Measurements from ENCODE around the gene INF2.
"Not testable (repeated sequence)": the region's sequence is repeated elsewhere in the genome, so short reads cannot be mapped to it uniquely, and the experiment has no call there.

The INF2 gene

DNA sequence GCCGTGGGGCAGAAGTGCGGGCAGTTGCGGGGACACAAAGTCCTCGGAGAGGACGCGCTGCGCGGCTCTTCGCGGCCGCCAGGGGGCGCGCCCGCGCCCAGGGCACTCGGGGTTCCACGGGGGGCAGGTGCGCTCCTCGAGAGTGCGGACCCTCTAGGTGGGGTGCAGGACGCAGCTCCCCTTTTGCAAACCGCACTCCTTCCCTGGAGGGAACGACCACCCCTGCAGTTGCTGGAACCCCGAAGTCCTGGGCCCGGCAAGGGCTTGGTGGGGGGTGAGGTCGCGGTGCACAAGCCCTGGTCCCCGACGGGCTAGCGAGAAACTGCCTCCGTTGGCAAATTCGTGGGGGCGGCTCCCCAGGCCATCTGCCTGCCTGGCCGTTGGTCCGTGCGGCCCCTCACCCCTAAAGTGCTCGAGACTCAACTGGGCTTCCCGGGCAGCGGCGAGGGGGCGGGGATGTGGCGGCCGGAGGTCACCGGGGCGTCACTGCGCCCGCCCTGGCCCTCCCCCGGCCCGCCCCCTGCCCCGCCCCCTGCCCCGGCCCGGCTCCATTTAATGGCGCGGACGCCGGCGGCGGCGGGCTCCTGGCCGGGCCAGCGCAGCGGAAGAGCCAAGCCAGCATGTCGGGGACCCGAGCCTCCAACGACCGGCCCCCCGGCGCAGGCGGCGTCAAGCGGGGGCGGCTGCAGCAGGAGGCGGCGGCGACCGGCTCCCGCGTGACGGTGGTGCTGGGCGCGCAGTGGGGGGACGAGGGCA, 34.4 kb downstream of the INF2 start, which contains the start of gene ADSS1:
ADSS1 (plus strand) TSS at position 579 of the 756 bp plus-strand sequence; CDS start at position 621, 42 bp downstream.
- peak; percentile 90 for TF ChIP-seq CTCF (IDR thresholded peaks at IDR 0.05; ENCODE audit: low read depth, low read length)

DNA sequence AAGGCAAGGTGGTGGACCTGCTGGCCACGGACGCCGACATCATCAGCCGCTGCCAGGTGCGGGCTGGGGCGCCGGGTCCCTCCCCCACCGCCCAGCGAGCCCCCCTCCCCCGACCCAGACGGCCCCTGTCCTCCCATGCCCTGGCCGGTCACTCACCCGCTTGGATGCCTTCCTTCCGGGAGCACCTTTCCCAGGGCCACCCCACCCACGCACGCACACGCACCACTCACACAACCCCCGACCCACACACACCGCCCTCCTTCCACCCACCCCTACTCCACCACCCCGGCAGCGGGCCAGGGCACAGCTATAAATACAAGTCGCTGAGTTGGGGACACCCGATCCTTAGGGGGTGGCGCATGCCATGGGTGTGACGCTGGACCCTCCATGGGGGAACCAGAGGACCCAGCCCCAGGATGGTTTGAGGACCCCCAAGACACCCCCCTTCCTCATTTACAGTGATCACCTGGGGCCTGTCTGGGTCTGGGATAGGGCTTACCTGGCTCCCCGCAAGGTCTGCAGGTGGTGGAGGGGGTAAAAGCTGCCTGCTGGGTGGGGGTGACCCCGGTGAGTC, 35.1 kb downstream of the INF2 start:
- H3K4me3 ChIP-seq (ENCODE audit: low read depth, low read length) = peak overlapping the region; percentile 56
- TF ChIP-seq CTCF (IDR thresholded peaks at IDR 0.05; ENCODE audit: low read depth, low read length) = no peak

More for the DNA sequence above, 34.4 kb downstream of the INF2 start, which contains the start of gene ADSS1:
- peak within 1 kb of the TSS; percentile 56 for H3K4me3 ChIP-seq (ENCODE audit: low read depth, low read length)

GRCh38 chr14:104724981-104725771, 35.8 kb downstream of the INF2 start:
- TF ChIP-seq CTCF (IDR thresholded peaks at IDR 0.05; ENCODE audit: low read depth, low read length) = peak; percentile 12; the same call in 1 of the 2 replicates
- no peak overlapping the region; the same call in 1 of the 2 replicates for H3K4me3 ChIP-seq (ENCODE audit: low read depth, low read length)

GRCh38 chr14:104725772-104726548, 36.5 kb downstream of the INF2 start:
- H3K4me3 ChIP-seq (ENCODE audit: low read depth, low read length) = no peak overlapping the region
- TF ChIP-seq CTCF (IDR thresholded peaks at IDR 0.05; ENCODE audit: low read depth, low read length) = no peak

DNA sequence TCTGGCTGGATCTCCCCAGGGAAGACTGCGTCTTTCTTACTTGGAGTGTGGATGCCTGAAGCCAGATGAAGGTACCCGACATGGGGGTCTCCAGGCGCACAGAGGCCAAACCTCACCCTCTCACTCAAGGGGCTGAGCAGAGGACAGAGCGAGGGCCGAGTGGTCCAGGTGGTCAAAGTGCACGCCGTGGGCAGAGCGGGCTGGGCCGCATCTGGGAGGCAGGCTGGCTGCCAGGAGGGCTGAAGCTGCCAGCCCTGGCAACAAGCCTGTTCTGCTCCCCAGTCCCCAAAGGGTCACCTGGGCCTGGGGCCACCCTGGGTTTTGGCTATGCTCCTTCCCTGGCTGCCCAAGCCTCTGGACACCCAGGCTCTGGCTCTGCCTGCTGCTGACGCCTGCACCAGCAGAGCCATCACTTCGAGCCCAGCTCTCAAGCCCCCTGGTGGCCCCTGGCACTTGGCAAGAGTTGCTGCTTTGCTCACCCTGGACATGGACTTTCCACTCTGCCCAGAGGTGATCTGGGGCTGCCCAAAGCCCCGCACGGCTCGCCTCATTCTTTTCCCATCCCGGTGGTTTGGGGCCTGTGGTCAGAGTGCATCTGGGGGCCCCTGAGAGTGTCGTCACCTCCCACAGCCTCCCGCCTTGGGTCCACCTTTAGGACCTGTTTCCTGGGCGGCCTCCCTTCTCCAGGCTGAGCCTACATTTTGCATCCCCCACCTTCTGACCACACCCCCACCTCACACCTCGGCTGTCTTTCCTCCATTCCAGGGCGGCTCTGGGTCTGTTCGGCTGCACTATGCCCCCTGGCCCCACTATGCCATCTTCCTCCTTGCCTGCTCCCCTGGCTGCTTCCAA, 37.4 kb downstream of the INF2 start:
- TF ChIP-seq CTCF (IDR thresholded peaks at IDR 0.05; ENCODE audit: low read depth, low read length) = 0 out of 2 replicates have a peak, but pooled peaks have one; percentile 13
- no peak overlapping the region for H3K4me3 ChIP-seq (ENCODE audit: low read depth, low read length)

GRCh38 chr14:104728631-104729030, 39.2 kb downstream of the INF2 start:
- no peak for TF ChIP-seq CTCF (IDR thresholded peaks at IDR 0.05; ENCODE audit: low read depth, low read length)
- no peak overlapping the region for H3K4me3 ChIP-seq (ENCODE audit: low read depth, low read length)

DNA sequence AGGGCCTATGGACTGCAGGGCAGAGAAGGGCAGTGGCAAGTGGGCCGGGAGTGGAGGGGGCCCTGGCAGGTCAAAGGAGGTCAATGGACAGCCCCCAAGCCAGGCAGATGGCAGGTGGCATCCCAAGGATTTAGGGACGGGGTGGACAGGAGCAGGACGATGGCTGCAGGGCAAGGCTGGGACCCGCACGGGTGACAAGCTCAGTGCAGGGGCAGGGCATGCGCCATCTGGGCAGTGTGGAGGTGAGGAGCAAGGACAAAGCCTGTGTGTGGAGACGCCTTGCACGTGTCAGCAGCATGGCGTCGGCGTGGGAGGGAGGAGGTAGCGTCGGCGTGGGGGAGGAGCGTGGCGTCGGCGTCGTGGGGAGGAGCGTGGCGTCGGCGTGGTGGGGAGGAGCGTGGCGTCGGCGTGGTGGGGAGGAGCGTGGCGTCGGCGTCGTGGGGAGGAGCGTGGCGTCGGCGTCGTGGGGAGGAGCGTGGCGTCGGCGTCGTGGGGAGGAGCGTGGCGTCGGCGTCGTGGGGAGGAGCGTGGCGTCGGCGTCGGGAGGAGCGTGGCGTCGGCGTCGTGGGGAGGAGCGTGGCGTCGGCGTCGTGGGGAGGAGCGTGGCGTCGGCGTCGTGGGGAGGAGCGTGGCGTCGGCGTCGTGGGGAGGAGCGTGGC, 39.9 kb downstream of the INF2 start:
- not testable (repeated sequence) for H3K4me3 ChIP-seq (ENCODE audit: low read depth, low read length)
